DMS53 (cell line): Measurements from ENCODE around the gene CADM1.
A peak's percentile ranks its signal among the peaks of the same experiment; 100 is the strongest.

Experiments
- DNase-seq: peaks from one replicate; lab custom pipeline; 2025; lab: John Stamatoyannopoulos, UW

CADM1 gene

DNA sequence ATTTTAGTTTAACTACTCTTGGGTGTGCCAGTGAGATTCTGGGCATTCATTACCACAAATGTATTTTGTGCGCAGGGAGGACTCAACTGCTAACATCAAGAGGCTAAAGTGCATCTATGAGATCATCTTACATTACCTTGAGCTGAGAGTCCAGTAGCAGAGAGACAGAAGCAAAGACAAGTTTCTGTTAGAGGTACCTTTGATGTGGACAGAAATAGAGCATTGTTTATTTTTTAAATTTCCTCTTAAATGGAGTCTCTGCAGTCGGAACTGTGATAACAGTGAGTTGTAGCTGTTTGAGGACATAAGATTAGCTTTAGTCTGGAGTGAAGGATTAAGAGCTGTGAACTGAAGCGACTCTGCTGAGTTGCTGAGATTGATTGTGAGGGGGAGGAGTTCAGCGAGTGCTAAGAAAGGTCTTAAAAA is 297.0 kb downstream of the CADM1 start:
- DNase-seq = peak; percentile 31

DNA sequence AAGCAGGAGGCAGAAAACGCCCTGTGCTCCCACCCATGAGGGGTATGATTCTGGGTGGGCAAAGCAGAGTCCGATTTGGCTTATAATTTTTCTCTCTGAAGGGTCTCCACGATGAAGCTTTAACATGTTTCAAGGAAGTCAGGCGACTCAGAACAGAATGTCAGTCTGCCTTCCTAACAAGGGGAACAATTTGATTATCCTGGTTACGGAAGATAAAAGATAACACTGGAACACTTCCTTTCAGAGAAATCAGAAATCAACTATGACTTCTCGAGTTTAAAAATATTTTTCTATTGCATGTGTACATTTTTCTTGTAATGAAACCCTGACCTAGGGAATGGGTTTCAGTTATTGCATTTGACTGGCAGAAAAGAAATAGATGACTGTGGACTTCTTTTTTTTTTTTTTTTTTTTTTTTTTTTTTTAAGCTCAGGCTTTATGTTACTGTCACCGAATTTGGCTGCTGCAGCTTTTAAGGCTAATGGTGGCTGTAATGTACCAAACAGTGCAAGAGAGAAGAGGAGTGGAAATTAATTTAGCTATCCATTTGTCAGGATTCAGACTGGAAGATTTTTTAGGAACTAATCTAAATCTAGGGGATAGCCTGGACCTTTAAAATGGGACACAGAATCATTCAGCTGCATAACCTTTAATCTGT is 297.7 kb downstream of the CADM1 start:
- DNase-seq = no peak

DNA sequence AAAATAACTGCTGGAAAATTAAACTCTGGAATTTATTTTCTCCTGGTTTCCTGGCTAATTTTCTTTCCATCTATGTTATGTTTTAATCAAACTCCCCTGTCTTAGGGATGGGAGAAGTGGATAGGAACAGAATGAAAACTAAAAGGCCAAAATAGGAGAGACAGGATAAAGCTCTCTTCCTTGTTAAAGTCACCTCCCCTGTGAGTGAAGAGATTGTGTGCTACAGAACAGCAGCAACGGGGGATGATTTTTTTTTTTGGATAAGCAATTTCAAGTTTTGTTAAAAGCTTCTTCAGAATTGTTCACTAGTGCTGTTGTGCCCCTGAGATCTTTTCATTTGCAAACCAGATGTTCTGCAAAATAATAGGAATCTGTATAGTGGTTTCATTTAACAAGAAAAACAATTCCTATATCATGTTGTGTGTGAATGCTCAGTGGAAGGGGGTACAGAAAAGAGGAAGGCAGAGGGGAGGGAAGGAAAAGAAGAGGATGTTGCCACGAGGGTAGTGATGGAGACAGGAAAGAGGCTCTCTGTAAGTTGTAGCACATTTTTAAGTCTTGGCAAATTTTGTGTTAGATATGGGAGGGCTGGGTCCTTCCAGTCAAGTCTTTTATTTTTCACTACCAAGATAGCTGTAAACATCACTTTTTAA is 301.2 kb downstream of the CADM1 start:
- DNase-seq = no peak

GRCh38 chr11:115202074-115202473 is 302.1 kb downstream of the CADM1 start:
- DNase-seq = no peak

GRCh38 chr11:115201111-115201792 is 303.0 kb downstream of the CADM1 start:
- DNase-seq = no peak

DNA sequence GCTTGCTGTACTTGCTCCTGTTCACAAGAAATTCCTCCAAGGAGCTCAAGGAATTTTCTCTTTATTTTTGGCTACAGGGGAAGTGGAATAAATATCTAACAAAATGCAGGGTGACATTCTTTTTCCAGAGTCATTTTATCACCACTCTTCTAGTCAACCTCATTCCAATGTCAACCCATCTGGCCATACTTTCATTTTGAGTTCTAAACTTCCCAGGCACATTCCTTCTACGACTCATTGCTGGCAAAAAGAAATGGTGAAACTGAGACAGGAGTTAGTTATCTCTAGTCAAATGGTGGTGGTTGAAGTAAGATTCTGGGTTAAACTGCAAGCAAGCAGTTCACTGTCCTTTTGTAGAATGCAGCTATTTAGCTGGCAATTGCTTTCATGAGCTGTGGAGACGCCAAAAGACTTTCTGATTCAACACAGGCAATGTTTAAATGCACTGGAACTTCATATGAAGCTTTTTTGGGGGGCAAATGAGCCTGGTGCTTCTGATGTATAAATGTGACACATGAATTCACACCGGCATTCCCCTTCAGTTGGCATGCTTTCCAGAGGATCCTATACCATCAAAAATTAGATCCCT is 304.6 kb downstream of the CADM1 start:
- no peak for DNase-seq

DNA sequence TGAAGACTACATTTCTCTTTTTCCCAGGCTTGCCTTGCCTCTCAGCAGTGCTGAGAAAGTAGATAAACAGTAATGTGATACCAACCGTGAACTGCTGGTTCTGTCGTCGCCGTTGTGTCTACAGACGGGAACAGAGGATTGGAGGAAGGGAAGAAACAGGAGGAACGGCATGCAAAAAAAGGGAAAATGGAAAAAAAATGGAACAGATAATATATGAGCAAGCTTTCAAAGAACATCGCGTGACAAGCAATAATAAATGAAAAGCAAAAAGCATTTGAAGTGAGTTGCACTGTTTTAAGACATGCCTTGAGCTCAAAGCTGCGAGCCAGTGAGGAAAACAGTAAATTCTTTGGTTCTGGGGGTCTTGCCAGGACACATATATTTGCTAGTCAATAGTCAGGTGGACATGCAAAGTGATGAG is 305.9 kb downstream of the CADM1 start:
- no peak for DNase-seq

GRCh38 chr11:115197433-115197832 is 306.8 kb downstream of the CADM1 start:
- DNase-seq = no peak

DNA sequence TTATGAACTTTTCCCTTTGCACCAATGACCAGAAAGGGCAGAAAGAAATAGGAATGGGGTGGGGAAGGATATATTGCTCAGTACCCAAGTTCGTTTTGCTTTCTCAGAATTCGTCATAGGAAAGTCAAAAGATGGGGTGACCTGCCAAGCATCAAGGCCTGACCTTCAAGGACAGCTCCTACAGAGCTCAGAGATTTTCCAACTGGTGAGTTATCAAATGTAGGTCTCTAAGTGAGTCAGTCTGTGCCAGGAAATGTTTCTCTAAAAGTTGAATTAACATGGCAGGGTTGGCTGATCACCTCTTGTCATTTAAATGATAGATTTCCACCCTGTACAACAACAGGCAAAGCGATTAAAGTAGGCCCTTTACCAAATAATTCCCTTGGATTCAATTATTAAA is 307.2 kb downstream of the CADM1 start:
- DNase-seq = no peak

DNA sequence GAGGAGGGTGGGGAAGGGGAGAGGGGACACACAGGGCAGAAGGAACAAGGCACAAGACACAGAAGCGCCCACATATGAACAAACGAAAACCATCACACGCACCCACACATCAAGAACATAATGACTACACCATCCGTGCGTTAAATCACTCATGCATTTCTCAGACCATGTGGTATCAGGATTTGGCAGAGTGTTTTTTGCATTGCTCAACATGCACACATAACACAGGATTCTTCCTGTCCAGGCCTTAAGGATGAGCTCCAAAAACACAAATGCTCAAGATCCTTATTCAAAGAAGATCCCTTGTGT is 309.5 kb downstream of the CADM1 start:
- no peak for DNase-seq

DNA sequence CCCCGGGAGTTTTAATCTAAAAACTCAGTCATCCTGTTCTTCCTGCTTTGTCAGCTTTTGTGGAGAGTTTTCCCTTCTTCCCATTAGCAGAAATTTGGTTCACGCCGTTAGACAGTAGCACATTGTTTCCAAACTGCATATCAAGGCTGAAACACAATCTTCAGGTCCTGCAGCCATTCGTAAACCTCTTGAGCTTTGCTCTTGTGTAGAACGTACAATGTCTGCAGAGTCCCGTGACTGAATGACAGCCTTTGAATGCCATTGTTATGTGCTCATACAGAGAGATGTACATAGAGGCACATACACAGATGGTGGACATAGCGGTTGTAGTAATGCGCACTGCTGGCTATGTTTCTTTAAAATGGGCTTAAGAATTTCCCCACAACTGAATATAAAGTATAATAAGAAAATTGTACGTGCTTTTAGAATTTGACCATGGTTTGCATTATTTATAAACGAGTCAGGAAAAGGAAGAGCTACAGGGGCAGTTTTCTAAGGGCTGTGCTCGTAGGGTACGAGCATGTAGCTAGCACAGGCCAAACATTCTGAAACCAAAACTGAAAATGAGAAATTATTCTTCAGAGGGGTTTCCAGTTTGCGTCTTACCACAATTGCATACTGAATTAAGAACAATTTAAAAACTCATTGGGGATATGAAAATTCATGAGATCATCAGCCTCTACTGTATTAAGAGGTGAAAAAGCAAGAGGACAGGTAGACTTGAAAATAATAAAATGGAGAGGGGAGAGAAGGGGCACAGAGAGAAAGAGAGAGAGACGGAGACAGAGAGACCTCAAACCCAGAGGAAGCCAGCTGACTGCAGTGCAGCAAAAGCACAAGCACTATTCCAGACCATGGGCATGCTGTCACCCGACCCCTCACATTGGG is 310.1 kb downstream of the CADM1 start:
- DNase-seq = peak; percentile 57

- DNase-seq = no peak
These were observed 312.5 kb downstream of the CADM1 start for GRCh38 chr11:115191761-115192160.

DNA sequence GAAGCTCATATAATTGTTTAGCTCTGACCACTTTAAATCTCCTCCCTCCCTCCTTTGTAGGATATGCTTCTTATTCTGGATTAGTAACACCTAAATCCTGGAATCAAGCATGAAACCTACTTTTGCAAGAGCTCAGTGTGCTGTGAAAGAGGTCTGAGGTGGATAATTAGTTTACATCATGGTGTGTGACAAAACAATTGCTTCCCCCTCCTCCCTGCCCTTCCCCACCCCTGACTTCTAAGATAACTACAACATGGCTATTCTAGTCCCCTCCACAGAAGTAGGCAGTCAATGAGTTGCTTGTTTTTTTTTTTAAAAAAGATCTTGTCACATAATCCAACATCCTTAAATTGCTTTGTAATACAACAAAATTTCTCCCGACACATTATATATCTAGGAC is 314.0 kb downstream of the CADM1 start:
- DNase-seq = no peak

GRCh38 chr11:115188898-115189278 is 315.3 kb downstream of the CADM1 start:
- no peak for DNase-seq

DNA sequence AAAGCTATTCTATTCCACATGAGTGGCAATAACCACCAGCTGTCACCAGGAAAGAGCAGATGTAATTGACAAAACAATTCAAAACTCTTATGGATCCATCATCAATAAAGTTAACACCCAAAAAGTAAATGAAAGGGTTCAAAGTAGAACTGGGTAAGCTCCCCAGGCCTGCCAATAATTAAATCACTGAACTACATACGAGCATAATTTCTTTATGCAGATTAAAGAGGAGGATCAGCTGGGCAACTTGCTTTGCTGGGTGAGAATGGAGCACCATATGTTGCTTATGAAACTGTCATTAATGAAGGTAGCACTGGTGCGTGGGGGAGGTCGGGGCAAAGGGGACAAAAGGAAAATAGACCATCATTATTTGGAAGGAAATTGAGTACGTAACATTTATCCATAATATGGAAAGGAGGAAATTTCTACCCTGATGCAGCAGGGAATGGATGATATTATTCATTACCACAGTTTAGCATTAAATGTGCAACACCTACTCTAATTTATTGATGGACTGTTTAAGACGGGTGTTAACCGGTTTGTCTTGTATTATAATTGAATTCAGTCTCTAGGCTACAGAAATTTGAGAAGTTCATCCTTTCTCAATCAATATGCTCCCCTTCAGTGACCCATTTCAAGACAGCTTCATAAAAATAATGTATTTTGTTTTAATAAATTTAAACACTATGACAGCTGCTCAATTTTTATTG is 315.9 kb downstream of the CADM1 start:
- DNase-seq = no peak

DNA sequence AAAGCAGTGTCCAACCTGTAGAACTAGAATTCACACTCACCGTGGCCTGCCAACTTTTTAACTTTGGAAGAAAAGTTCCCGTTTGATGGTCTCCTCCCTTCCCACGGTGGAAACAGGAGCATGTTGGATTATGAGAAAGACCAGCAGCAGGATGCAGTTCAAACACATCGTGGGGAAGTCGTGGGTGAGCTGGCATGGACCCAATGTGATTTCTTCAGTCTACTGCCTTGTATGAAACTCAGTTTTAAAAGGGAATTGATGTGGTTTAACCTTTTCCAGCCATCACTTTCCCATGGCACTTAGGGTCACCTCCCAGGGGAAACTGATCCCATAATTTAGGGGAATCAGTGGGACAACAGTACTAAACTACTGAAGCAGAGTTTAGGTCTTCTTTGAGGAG is 318.3 kb downstream of the CADM1 start:
- DNase-seq = no peak

DNA sequence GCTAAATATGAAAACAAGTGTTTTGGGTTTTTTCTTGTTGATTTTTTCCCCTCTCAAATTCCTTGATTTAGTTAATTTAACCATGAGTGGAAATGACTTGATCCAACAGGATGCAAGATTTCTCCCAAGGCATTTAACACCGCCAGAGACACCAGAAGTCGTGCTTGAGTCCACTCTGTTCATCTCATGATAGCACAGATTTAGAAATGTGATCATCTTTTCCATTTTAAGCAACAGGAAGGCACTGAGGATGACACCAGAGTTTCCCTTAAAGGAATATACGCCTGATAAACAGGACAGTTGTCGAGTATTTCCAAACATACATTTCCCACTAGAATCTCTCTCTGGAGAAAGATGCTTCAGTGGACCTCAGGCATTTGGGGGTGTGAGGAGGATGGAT is 318.7 kb downstream of the CADM1 start:
- DNase-seq = no peak

- no peak for DNase-seq
These were observed 319.3 kb downstream of the CADM1 start for GRCh38 chr11:115184901-115185300.

DNA sequence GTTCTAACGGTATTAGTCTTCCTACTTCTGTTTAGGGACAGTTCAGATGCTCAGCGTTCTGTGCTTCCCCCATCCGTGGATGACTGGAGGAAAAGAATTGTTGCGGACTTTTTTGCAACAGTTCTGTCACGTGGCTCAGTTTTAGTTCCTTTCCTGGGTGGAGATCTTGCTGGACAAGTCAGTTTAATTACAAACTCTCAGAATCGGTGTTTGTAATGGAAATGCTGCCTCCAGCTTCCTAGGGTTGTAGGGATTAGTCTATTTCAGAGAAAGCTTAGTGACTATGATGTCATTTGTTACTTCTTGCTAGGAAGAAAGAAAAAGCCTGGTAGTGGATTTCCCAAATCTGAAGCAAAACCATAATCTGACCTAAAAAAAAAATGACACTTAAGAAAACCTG is 320.4 kb downstream of the CADM1 start:
- DNase-seq = no peak

DNA sequence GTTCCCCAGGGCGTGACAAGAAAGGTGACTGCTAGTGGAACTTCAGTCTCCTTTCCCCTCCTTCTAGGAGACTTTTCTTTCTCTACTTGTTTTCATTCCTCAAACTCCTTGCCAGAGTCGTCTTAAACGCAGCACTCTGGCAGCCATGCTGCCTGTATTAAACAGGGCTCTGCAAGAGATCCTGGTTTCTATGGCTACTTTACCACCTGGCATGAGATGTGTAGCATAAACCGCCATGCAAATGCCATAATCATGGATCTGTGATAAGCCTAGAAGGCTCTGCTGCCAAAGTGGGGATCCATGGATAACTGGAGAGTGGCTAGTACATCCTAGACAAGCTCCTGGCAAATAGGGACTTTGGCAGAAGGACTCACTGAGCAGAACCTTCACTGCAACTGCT is 321.1 kb downstream of the CADM1 start:
- no peak for DNase-seq

DNA sequence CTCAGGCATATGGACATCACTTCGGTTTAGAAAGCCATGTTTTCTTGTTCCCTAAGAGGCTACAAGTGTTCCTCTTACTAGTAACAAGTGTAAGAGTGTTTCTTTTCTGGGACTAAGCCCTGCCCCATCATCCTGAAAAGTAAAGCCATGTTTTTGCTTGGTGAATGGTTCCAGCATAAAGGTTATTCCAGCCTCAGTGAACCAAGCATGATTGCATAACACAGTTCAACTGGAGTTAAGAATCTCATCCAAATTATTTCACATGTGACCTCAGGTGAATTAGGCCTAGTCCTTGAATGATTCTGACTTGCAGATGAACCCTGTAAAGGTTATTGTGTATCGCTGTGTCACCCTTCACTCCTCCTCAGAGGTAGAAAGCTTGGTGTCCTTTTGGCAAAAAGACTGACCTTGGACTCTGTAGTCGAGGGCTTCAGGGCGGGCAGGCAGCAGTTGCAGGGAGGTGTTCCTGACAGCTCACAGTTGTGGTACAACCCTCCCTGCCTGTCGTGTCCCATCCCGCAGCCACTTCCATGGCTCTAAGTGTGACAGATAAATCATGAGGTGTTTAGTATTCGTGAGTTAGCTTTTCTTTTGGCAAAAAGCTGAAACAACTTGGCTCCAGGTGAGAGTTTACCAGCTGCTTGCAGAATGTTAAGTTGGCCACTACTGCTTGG is 321.8 kb downstream of the CADM1 start:
- no peak for DNase-seq
